ENCODE results near the gene TUB. TPM values are rescaled to one million over a fixed set of nuclear protein-coding genes. Genes with fewer than 3 reads are reported as not detected.

The TUB gene
- total and polyA plus RNA-seq, 2 of the 8 experiments (the other 6 are each of a cell fraction or from before 2014, with no cell fraction given), result 15.3 to 31.3 TPM

GRCh38 chr11:8127447-8127846, 46.4 kb downstream of the TUB start:
- FAIRE-seq, result no peak
- Histone ChIP-seq H3K79me1 (ENCODE audit: low read depth, low read length) (no peaks in the 10 kb centered on the region), H2BK20ac (ENCODE audit: low read length) (no peak overlapping the region), H3K23me2 (ENCODE audit: low read depth, low read length) (no peaks in the 10 kb centered on the region), H2BK5ac (ENCODE audit: low read depth, low read length) (no peak overlapping the region), H3K4ac (replicated peaks; ENCODE audit: insufficient read length, low read depth, low read length) (no peak overlapping the region), H2BK120ac (replicated peaks; ENCODE audit: low read depth, low read length) (no peak overlapping the region), H3K27ac (ENCODE audit: low read depth, low read length) (no peak overlapping the region), H2AK5ac (ENCODE audit: low read depth, low read length) (no peak overlapping the region), H4K20me1 (replicated peaks in 1 of 2; ENCODE audit: control insufficient read depth in 1 of 2, insufficient read depth in 2 of 2, low read length in 2 of 2) (no peaks in the 10 kb centered on the region), H3K4me2 (ENCODE audit: insufficient read depth in 1 of 2, low read depth in 2 of 2, low read length in 2 of 2) (no peak overlapping the region), H3K9me3 (ENCODE audit: insufficient read depth in 2 of 2, low read depth in 1 of 2, low read length in 1 of 2) (no peaks in the 10 kb centered on the region), H3K18ac (ENCODE audit: extremely low read depth, low read length) (no peak overlapping the region), H3K9ac (replicated peaks in 1 of 4; ENCODE audit: extremely low read depth in 1 of 4, low read depth in 3 of 4, low read length in 3 of 4) (no peak overlapping the region), H3K79me2 (ENCODE audit: control insufficient read depth in 1 of 2, insufficient read depth in 2 of 2, low read length in 2 of 2) (no peaks in the 10 kb centered on the region), H3K27me3 (replicated peaks in 1 of 4; ENCODE audit: control insufficient read depth in 3 of 4, extremely low read depth in 1 of 4, insufficient read depth in 3 of 4, low read length in 3 of 4) (no peaks in the 10 kb centered on the region), H3K56ac (replicated peaks; ENCODE audit: insufficient read length, low read depth, low read length) (no peak overlapping the region), H4K5ac (ENCODE audit: insufficient read length, low read depth, low read length) (no peak overlapping the region), H4K8ac (ENCODE audit: extremely low read depth, insufficient read depth, low read length) (no peak overlapping the region), H2AFZ (ENCODE audit: low read length) (no peak overlapping the region), H3K23ac (ENCODE audit: insufficient read length) (no peak overlapping the region), H3K14ac (ENCODE audit: insufficient read length) (no peak overlapping the region), H3K4me1 (replicated peaks in 1 of 4; ENCODE audit: control insufficient read depth in 3 of 4, insufficient read depth in 4 of 4, low read length in 3 of 4) (no peaks in the 10 kb centered on the region), H2BK12ac (ENCODE audit: low read depth, low read length) (no peak overlapping the region), H2BK15ac (ENCODE audit: low read length) (no peak overlapping the region), H3K4me3 (ENCODE audit: extremely low read depth in 1 of 4, insufficient read depth in 2 of 4, low read depth in 3 of 4, low read length in 4 of 4) (no peak overlapping the region), H3K36me3 (ENCODE audit: control insufficient read depth in 2 of 4, insufficient read depth in 4 of 4, low read length in 3 of 4) (no peaks in the 10 kb centered on the region), H4K91ac (replicated peaks; ENCODE audit: insufficient read length, low read length) (no peak overlapping the region)
- no peak for DNase-seq (ENCODE audit: low read depth in 1 of 2, low spot score in 2 of 2)
- POLR2A ChIA-PET (ENCODE audit: partially characterized antibody), result no interaction called here
- CTCF ChIA-PET (ENCODE audit: partially characterized antibody), result interaction anchor here (1.0 kb wide), 1 partner anchor 33 kb away, joined by 3 read pairs; no protein-coding TSS in a partner anchor
- WGBS, 2 experiments (ENCODE audit: extremely low coverage in 1 of 2, insufficient coverage in 1 of 2, insufficient read length in 1 of 2, insufficient replicate concordance in 2 of 2, low coverage in 1 of 2, low lambda C conversion rate in 2 of 2, missing lambda C conversion rate in 1 of 2), result 90% methylated on average over 2 of the region's 2 CpGs; no CpG with 5 or more reads in 1 of the 2 experiments
- TF ChIP-seq TAF1 (IDR thresholded peaks at IDR 0.05; ENCODE audit: low read depth, low read length) (no peak), BRCA1 (IDR thresholded peaks at IDR 0.05; ENCODE audit: low read depth, low read length) (no peak), JUN (IDR thresholded peaks at IDR 0.05; ENCODE audit: low read depth, low read length) (no peak), ATF3 (IDR thresholded peaks at IDR 0.05; ENCODE audit: insufficient read depth, low read depth, low read length) (no peak), CBX8 (IDR thresholded peaks at IDR 0.05; ENCODE audit: borderline replicate concordance, low read depth, low read length) (no peak), CHD1 (IDR thresholded peaks at IDR 0.05; ENCODE audit: low read depth, low read length) (no peak), POLR2A (IDR thresholded peaks at IDR 0.05; ENCODE audit: control extremely low read depth in 1 of 2, low read depth in 2 of 2, low read length in 2 of 2) (no peak), SP1 (IDR thresholded peaks at IDR 0.05; ENCODE audit: low read depth, low read length) (no peak), TAF7 (optimal IDR thresholded peaks at IDR 0.05; ENCODE audit: borderline replicate concordance, low read depth, low read length) (no peak), SRF (IDR thresholded peaks at IDR 0.05; ENCODE audit: low read depth, low read length) (no peak), SUZ12 (IDR thresholded peaks at IDR 0.05; ENCODE audit: low read length) (no peak), RNF2 (IDR thresholded peaks at IDR 0.05; ENCODE audit: borderline replicate concordance, low read depth, low read length, missing control alignments, poor library complexity, severe bottlenecking) (no peak), ASH2L (IDR thresholded peaks at IDR 0.05; ENCODE audit: low read length) (no peak), BACH1 (IDR thresholded peaks at IDR 0.05; ENCODE audit: low read length) (no peak), KDM4A (IDR thresholded peaks at IDR 0.05; ENCODE audit: low read depth, low read length, severe bottlenecking) (no peak)
